Right hindlimb (tissue), 1 donor: Measurements from ENCODE around the gene ING5.
"Not testable (repeated sequence)": the region's sequence is repeated elsewhere in the genome, so short reads cannot be mapped to it uniquely, and the experiment has no call there.

ENCODE experiments used
- DNase-seq: peaks from one replicate; pipeline ENCODE4 v3.0.0-alpha.2; 2018

ING5 gene

GRCh38 chr2:241708879-241709278 is 7.0 kb downstream of the ING5 start:
- DNase-seq: no peak

DNA sequence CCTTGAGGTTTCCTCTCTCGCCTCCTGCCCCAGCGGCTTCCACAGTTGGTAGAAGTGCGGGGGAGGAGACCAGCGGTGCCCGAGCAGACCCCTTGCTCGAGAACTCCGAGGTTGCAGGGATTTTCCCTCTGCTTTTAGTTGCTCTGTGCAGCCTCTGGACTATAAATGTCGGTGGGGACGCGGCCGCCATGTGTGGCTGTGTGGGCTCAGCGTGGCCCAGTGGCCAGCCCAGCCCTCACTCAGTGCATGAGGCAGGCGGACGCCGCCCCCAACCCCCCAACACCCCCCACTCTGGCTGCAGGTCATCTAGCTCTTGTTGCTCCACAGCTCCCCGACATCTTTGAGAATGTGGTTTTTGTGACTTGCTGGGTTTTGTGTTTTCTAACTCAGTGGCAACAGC is 17.3 kb downstream of the ING5 start:
- DNase-seq: no peak

- DNase-seq: no peak
Observed at GRCh38 chr2:241720099-241720498, 18.3 kb downstream of the ING5 start.

- no peak for DNase-seq
Observed at GRCh38 chr2:241720560-241720959, 18.7 kb downstream of the ING5 start.

GRCh38 chr2:241721852-241722251 is 20.0 kb downstream of the ING5 start:
- DNase-seq: no peak

DNA sequence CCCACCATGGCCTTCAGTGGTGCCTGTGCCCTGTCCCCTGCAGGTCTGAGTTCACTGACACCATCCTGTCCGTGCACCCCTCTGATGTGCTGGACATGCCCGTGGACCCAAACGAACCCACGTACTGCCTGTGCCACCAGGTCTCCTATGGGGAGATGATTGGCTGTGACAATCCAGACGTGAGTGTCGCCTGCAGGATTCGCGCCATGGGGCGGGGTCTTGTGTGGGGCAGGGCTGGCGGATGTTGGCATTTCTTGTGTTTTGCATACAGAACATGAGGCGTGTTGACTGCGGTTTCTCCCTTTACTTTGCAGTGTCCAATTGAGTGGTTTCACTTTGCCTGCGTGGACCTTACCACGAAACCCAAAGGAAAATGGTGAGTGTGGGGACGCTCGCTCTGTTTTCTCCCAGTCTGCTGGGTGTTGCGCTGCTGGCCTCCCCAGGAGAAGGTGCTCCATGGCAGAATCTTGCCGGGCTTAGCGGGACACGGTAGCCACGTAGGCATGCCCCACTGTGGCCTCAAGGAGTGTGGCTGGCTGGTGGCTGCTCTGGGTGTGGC is 21.1 kb downstream of the ING5 start:
- no peak for DNase-seq

DNA sequence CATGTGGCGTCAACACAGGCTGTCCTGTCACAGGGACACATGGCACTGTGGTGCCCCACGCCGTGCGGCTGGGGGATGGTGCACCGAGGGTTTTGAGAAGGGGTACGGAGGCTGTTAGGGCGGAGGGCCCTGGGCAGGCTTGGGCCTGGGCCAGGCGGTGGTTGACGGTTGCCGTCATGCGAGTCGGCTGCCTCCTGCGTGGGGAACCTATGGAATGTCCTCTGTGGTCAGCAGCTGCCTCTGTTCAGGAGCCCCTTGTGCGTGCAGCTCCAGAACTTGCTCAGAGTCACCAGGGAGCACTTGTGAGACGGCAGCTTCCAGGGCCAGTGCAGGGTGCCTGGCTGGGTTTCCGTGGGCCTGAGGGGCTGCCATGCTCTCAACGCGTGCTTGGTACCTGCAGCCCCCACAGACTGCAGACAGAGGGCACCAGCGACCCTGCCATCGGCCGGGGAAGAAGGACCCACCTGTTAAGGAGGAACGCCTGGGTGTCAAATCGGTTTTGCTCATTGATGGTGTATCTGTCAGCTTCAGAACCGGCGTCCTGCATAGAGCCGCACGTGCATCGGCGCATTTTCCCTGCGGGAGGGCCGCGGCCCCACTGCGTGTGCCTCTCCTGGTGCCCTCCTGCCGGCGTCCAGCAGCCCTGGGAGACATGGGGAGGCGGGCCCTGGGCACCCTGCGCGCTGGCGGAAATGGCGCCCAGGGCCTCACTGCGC is 22.6 kb downstream of the ING5 start:
- no peak for DNase-seq

- no peak for DNase-seq
Observed at GRCh38 chr2:241724975-241725870, 23.4 kb downstream of the ING5 start.

- DNase-seq: no peak
Observed at GRCh38 chr2:241726459-241726858, 24.6 kb downstream of the ING5 start.

DNA sequence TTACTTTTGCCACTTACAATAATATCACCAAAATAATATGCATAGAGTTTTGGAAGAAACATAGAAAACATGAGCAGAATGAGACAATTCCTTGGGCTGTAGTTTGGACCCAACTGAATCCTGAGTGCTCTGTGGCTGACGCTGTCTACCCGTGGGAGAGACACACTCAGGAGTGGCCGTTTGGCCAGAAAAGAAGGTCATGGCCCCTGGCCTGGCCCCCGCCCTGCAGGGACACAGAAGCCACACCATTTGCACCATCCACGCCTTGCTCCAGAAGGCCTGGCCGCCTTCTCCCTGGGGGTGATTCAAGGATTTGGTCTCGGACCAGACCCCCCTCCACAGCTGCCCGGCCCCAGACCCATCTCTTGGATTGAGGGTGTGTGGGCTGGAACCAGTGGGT is 26.2 kb downstream of the ING5 start:
- no peak for DNase-seq

GRCh38 chr2:241728627-241729026 is 26.8 kb downstream of the ING5 start:
- no peak for DNase-seq

- DNase-seq: no peak
Observed at GRCh38 chr2:241729868-241730267, 28.0 kb downstream of the ING5 start.

DNA sequence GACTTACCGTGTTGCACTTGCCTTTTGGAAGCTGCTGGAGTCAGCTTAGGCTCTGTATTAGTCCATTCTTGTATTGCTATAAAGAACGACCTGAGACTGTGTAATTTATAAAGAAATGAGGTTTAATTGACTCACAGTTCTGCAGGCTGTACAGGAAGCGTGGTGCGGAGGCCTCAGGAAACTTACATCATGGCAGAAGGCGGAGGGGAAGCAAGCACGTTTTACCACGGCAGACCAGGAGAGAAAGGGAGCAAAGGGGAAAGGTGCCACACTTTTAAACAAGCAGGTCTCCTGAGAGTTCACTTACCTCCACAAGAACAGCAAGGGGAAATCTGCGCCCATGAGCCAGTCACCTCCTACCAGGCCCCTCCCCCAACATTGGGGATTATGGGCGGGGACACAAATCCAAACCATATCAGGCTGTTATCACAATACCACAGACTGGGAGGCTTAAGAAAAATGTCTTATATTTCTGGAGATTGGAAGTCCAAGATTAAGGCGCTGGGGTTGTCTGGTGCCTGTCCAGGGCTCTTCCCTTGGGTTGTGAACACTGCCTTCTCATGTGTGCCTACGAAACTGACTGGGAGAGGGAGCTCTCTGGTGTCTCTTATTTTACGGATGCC is 28.9 kb downstream of the ING5 start:
- DNase-seq: no peak

GRCh38 chr2:241732513-241733186 is 30.8 kb downstream of the ING5 start:
- not testable (repeated sequence) for DNase-seq

DNA sequence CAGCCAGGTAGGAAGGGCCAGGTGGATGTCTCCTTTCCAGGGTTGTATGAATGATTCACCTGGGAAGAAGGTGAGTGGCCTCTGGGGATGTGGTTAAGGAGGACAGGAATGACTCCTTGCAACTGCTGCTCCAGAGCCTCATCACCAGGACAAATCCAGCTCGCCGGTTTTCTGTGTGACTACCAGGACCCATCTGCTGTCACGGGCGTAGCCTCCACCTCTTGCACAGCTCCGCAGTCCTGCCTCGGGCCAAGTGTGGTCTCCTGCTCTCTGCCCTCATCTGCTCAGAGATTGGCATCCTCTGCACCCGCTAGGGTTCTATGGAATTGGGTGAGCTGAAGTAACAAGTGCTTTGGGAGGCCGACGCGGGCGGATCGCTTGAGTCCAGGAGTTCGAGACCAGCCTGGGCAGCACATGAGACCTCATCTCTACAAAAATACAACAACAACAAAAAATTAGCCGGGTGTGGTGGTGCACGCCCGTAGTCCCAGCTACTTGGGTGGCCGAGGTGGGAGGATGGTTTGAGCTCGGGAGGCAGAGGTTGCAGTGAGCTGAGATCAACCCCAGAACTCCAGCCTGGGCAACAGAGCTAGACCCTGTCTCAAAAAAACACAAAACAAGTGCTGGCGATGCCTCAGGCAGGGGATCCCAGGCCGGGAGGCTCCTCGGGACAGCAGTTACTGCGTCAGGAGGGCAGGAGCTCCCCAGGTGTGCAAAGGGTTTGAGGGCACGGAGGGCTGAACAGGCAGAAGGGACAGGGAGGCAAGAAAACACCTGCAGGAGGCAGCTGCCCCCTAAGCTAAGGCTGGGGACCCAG is 31.8 kb downstream of the ING5 start:
- DNase-seq: no peak

- DNase-seq: no peak
Observed at GRCh38 chr2:241734208-241734466, 32.3 kb downstream of the ING5 start.

DNA sequence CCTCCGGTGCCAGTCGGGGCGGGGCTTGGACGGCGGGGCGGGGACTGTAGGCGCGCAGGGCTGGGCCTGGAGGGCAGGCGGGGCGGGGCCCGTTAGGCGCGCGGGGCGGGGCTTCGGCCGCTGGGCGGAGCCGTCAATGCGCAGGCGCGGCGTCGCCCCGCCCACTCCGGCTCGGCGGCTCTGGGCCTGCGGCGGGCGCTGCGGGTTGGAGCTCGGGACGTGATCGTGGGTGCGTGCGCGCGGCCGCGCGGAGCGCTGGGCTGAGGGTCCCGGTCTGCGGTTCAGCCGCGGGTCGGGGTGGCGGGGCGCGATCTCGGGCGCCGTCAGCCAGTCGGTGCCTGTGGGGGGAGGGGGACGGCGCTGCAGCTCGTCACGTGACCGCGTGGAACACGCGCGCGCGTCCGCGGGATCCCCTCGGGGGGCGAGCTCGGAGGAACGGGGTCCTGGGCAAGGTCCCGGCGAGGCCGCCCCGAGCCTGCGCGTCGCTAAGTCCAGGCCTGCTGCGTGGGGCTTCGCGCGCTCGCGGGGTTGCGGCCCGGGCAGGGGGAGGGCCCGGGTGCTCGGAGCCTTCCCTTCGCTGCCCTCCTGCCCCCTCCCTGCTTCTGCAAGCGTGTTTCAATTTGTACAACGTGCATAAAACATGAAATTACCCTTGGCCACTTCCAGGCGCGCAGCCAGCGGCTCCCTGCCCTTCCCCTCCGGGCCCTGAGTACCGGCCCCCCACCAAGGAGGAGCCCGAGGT is 32.8 kb downstream of the ING5 start, which contains the start of gene D2HGDH:
Gene D2HGDH, plus strand, starts transcription at position 164 of the 742 bp plus-strand sequence. CDS start 595 bp downstream, outside the sequence.
- peak; percentile 93 for DNase-seq

DNA sequence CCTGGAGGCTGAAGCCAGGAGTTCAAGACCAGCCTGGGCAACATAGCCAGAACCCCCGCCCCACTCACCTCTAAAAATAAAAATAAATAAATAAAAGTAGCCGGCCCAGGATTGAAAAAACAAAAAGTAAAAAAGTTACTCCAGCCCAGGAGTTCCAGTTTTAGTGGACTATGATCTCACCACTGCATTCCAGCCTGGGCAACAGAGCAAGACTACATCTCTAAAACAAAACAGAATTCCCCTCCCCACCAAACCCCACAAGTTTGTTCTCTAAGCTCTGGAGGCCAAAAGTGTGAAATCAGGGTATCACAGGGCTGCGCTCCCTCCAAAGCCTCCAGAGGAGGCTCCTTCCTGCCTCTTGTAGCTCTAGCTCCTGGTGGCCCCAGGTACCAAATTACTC is 34.3 kb downstream of the ING5 start:
- no peak for DNase-seq

GRCh38 chr2:241738040-241738686 is 36.3 kb downstream of the ING5 start:
- DNase-seq: no peak

DNA sequence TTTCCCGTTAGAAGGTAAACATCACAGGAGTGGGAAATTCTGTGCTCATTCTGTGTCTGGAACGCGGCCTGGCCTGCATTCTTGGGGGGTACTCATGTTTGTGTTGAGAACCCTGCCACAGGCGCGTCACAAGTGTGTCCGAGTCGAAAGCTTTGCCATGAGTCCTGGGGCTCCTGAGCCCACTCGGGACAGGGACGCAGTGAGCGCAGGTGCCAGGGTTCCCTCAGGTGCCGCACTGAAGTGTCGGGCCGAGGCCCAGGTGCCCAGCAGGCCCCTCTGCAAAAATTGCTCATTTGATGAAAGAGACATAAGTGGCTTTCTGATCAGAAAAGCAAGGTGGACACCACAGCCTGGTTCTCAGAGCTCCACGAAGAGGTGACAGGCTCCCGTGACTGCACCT is 37.3 kb downstream of the ING5 start:
- no peak for DNase-seq

- no peak for DNase-seq
Observed at GRCh38 chr2:241739651-241740050, 37.8 kb downstream of the ING5 start.
